ENCODE results near the gene DAP3. TPM values are rescaled to one million over a fixed set of nuclear protein-coding genes. Genes with fewer than 3 reads are reported as not detected.

The DAP3 gene
- total and polyA plus RNA-seq, 2 of the 8 experiments (the other 6 are each of a cell fraction or from before 2014, with no cell fraction given), result 66.3 to 87.1 TPM

GRCh38 chr1:155773221-155773620 is 84.3 kb downstream of the DAP3 start:
- no peak overlapping the region for H3K18ac ChIP-seq (ENCODE audit: extremely low read depth, low read length)
- H3K4me2 ChIP-seq (ENCODE audit: insufficient read depth in 1 of 2, low read depth in 2 of 2, low read length in 2 of 2), result no peak overlapping the region
- H3K79me2 ChIP-seq (ENCODE audit: control insufficient read depth in 1 of 2, insufficient read depth in 2 of 2, low read length in 2 of 2), result no peaks in the 10 kb centered on the region
- no peaks in the 10 kb centered on the region for H3K4me1 ChIP-seq (replicated peaks in 1 of 4; ENCODE audit: control insufficient read depth in 3 of 4, insufficient read depth in 4 of 4, low read length in 3 of 4)
- no peak overlapping the region for H2BK120ac ChIP-seq (replicated peaks; ENCODE audit: low read depth, low read length)
- H4K91ac ChIP-seq (replicated peaks; ENCODE audit: insufficient read length, low read length), result no peak overlapping the region
- H2BK20ac ChIP-seq (ENCODE audit: low read length), result no peak overlapping the region
- H4K5ac ChIP-seq (ENCODE audit: insufficient read length, low read depth, low read length), result no peak overlapping the region
- H3K4me3 ChIP-seq (ENCODE audit: extremely low read depth in 1 of 4, insufficient read depth in 2 of 4, low read depth in 3 of 4, low read length in 4 of 4), result no peak overlapping the region
- no peak overlapping the region for H2BK5ac ChIP-seq (ENCODE audit: low read depth, low read length)
- H3K27ac ChIP-seq (ENCODE audit: low read depth, low read length), result no peak overlapping the region
- CTCF ChIA-PET (ENCODE audit: partially characterized antibody), result interaction anchor here (0.6 kb wide), 1 partner anchor 12 kb away, joined by 3 read pairs; no protein-coding TSS in a partner anchor
- H3K36me3 ChIP-seq (ENCODE audit: control insufficient read depth in 2 of 4, insufficient read depth in 4 of 4, low read length in 3 of 4), result peaks cover 17 to 78% (median 53%) of the 10 kb centered on the region in 4 experiments; a peak in 7 of 8 replicates
- no peaks in the 10 kb centered on the region for H4K20me1 ChIP-seq (replicated peaks in 1 of 2; ENCODE audit: control insufficient read depth in 1 of 2, insufficient read depth in 2 of 2, low read length in 2 of 2)
- H3K23me2 ChIP-seq (ENCODE audit: low read depth, low read length), result no peaks in the 10 kb centered on the region
- H3K9ac ChIP-seq (replicated peaks in 1 of 4; ENCODE audit: extremely low read depth in 1 of 4, low read depth in 3 of 4, low read length in 3 of 4), result no peak overlapping the region
- H3K4ac ChIP-seq (replicated peaks; ENCODE audit: insufficient read length, low read depth, low read length), result no peak overlapping the region
- no peak overlapping the region for H3K56ac ChIP-seq (replicated peaks; ENCODE audit: insufficient read length, low read depth, low read length)
- no peak overlapping the region for H4K8ac ChIP-seq (ENCODE audit: extremely low read depth, insufficient read depth, low read length)
- H3K9me3 ChIP-seq (ENCODE audit: insufficient read depth in 2 of 2, low read depth in 1 of 2, low read length in 1 of 2), result no peaks in the 10 kb centered on the region
- WGBS, 2 experiments (ENCODE audit: extremely low coverage in 1 of 2, insufficient coverage in 1 of 2, insufficient read length in 1 of 2, insufficient replicate concordance in 2 of 2, low coverage in 1 of 2, low lambda C conversion rate in 2 of 2, missing lambda C conversion rate in 1 of 2), result 100% methylated on average over 2 of the region's 2 CpGs; no CpG with 5 or more reads in 1 of the 2 experiments
- H2BK12ac ChIP-seq (ENCODE audit: low read depth, low read length), result no peak overlapping the region
- no peaks in the 10 kb centered on the region for H3K27me3 ChIP-seq (replicated peaks in 1 of 4; ENCODE audit: control insufficient read depth in 3 of 4, extremely low read depth in 1 of 4, insufficient read depth in 3 of 4, low read length in 3 of 4)
- H2AK5ac ChIP-seq (ENCODE audit: low read depth, low read length), result no peak overlapping the region
- FAIRE-seq, result no peak
- POLR2A ChIA-PET (ENCODE audit: partially characterized antibody), result no interaction called here
- H2AFZ ChIP-seq (ENCODE audit: low read length), result no peak overlapping the region
- no peaks in the 10 kb centered on the region for H3K79me1 ChIP-seq (ENCODE audit: low read depth, low read length)
- H2BK15ac ChIP-seq (ENCODE audit: low read length), result no peak overlapping the region
- DNase-seq (ENCODE audit: low read depth in 1 of 2, low spot score in 2 of 2), result no peak
- H3K14ac ChIP-seq (ENCODE audit: insufficient read length), result no peak overlapping the region
- no peak overlapping the region for H3K23ac ChIP-seq (ENCODE audit: insufficient read length)
- TF ChIP-seq RAD21 (IDR thresholded peaks at IDR 0.05 in 1 of 2, conservative IDR thresholded peaks at IDR 0.05 in 1 of 2; ENCODE audit: low read depth in 2 of 2, low read length in 2 of 2) (no peak), SAP30 (IDR thresholded peaks at IDR 0.05; ENCODE audit: insufficient read depth, insufficient replicate concordance, low read length) (no peak), EP300 (IDR thresholded peaks at IDR 0.05; ENCODE audit: borderline replicate concordance in 1 of 2, low read depth in 2 of 2, low read length in 2 of 2) (no peak), GTF2F1 (IDR thresholded peaks at IDR 0.05; ENCODE audit: borderline replicate concordance, low read depth, low read length) (no peak), TAF1 (IDR thresholded peaks at IDR 0.05; ENCODE audit: low read depth, low read length) (no peak), CTBP2 (IDR thresholded peaks at IDR 0.05; ENCODE audit: borderline replicate concordance, insufficient read depth, insufficient read length, low read length) (no peak), POU5F1 (IDR thresholded peaks at IDR 0.05; ENCODE audit: low read depth, low read length) (no peak), CEBPB (IDR thresholded peaks at IDR 0.05; ENCODE audit: low read depth, low read length) (no peak), RFX5 (IDR thresholded peaks at IDR 0.05; ENCODE audit: borderline replicate concordance, low read depth, low read length) (no peak), BRCA1 (IDR thresholded peaks at IDR 0.05; ENCODE audit: low read depth, low read length) (no peak), CREB1 (IDR thresholded peaks at IDR 0.05) (no peak), SP4 (IDR thresholded peaks at IDR 0.05; ENCODE audit: low read length) (no peak), CHD2 (IDR thresholded peaks at IDR 0.05; ENCODE audit: low read length) (no peak), PHF8 (conservative IDR thresholded peaks at IDR 0.05; ENCODE audit: low read depth, low read length) (no peak), CBX5 (IDR thresholded peaks at IDR 0.05; ENCODE audit: low read depth, low read length) (no peak)
